ENCODE results near the gene FOXN3. TPM values are rescaled to one million over a fixed set of nuclear protein-coding genes. Genes with fewer than 3 reads are reported as not detected.

The FOXN3 gene
- total RNA-seq, 1 donor from 2014 or later = 31.8 TPM

- Histone ChIP-seq H3K4me3 (ENCODE audit: low read length in 3 of 3) (no peak overlapping the region), H3K9me3 (ENCODE audit: control insufficient read depth in 3 of 3, low read length in 3 of 3) (no peaks in the 10 kb centered on the region), H3K36me3 (ENCODE audit: control insufficient read depth in 3 of 3, insufficient read depth in 3 of 3, low read length in 3 of 3) (no peaks in the 10 kb centered on the region), H3K9ac (ENCODE audit: low read depth in 1 of 3, low read length in 3 of 3) (no peak overlapping the region), H3K27me3 (ENCODE audit: control insufficient read depth in 3 of 3, insufficient read depth in 3 of 3, low read length in 3 of 3) (no peaks in the 10 kb centered on the region), H3K27ac (ENCODE audit: low read depth, low read length) (no peak overlapping the region), H3K4me1 (ENCODE audit: control insufficient read depth in 3 of 3, insufficient read depth in 3 of 3, low read length in 3 of 3) (peaks cover 17 to 34% (median 30%) of the 10 kb centered on the region in 3 donors)
Observed at GRCh38 chr14:89232265-89233070, 184.6 kb downstream of the FOXN3 start.

- Histone ChIP-seq H3K9ac (ENCODE audit: low read depth in 1 of 3, low read length in 3 of 3) (no peak overlapping the region), H3K4me1 (ENCODE audit: control insufficient read depth in 3 of 3, insufficient read depth in 3 of 3, low read length in 3 of 3) (peaks cover 17 to 43% (median 34%) of the 10 kb centered on the region in 3 donors), H3K9me3 (ENCODE audit: control insufficient read depth in 3 of 3, low read length in 3 of 3) (no peaks in the 10 kb centered on the region), H3K36me3 (ENCODE audit: control insufficient read depth in 3 of 3, insufficient read depth in 3 of 3, low read length in 3 of 3) (no peaks in the 10 kb centered on the region), H3K27me3 (ENCODE audit: control insufficient read depth in 3 of 3, insufficient read depth in 3 of 3, low read length in 3 of 3) (no peaks in the 10 kb centered on the region), H3K27ac (ENCODE audit: low read depth, low read length) (peak overlapping the region; percentile 43), H3K4me3 (ENCODE audit: low read length in 3 of 3) (no peak overlapping the region)
Observed at GRCh38 chr14:89231426-89232113, 185.5 kb downstream of the FOXN3 start.

- Histone ChIP-seq H3K9me3 (ENCODE audit: control insufficient read depth in 3 of 3, low read length in 3 of 3) (no peaks in the 10 kb centered on the region), H3K27me3 (ENCODE audit: control insufficient read depth in 3 of 3, insufficient read depth in 3 of 3, low read length in 3 of 3) (no peaks in the 10 kb centered on the region), H3K9ac (ENCODE audit: low read depth in 1 of 3, low read length in 3 of 3) (peak overlapping the region in 2 of 3 donors; percentile 1 to 41), H3K4me3 (ENCODE audit: low read length in 3 of 3) (peak overlapping the region in 2 of 3 donors; percentile 7 to 8), H3K36me3 (ENCODE audit: control insufficient read depth in 3 of 3, insufficient read depth in 3 of 3, low read length in 3 of 3) (no peaks in the 10 kb centered on the region), H3K27ac (ENCODE audit: low read depth, low read length) (peak overlapping the region; percentile 78), H3K4me1 (ENCODE audit: control insufficient read depth in 3 of 3, insufficient read depth in 3 of 3, low read length in 3 of 3) (peaks cover 17 to 45% (median 37%) of the 10 kb centered on the region in 3 donors)
Observed at GRCh38 chr14:89228921-89229639, 188.0 kb downstream of the FOXN3 start.

GRCh38 chr14:89227496-89227836 lies 189.6 kb downstream of the FOXN3 start:
- H3K4me1 ChIP-seq (ENCODE audit: control insufficient read depth in 3 of 3, insufficient read depth in 3 of 3, low read length in 3 of 3) = peaks cover 17 to 45% (median 40%) of the 10 kb centered on the region in 3 donors
- H3K27me3 ChIP-seq (ENCODE audit: control insufficient read depth in 3 of 3, insufficient read depth in 3 of 3, low read length in 3 of 3) = no peaks in the 10 kb centered on the region
- peaks cover 0 to 2% (median 0%) of the 10 kb centered on the region in 3 donors for H3K36me3 ChIP-seq (ENCODE audit: control insufficient read depth in 3 of 3, insufficient read depth in 3 of 3, low read length in 3 of 3)
- H3K9me3 ChIP-seq (ENCODE audit: control insufficient read depth in 3 of 3, low read length in 3 of 3) = no peaks in the 10 kb centered on the region
- H3K9ac ChIP-seq (ENCODE audit: low read depth in 1 of 3, low read length in 3 of 3) = no peak overlapping the region
- H3K27ac ChIP-seq (ENCODE audit: low read depth, low read length) = no peak overlapping the region
- H3K4me3 ChIP-seq (ENCODE audit: low read length in 3 of 3) = no peak overlapping the region

- Histone ChIP-seq H3K36me3 (ENCODE audit: control insufficient read depth in 3 of 3, insufficient read depth in 3 of 3, low read length in 3 of 3) (peaks cover 0 to 2% (median 0%) of the 10 kb centered on the region in 3 donors), H3K9ac (ENCODE audit: low read depth in 1 of 3, low read length in 3 of 3) (no peak overlapping the region), H3K4me3 (ENCODE audit: low read length in 3 of 3) (no peak overlapping the region), H3K27me3 (ENCODE audit: control insufficient read depth in 3 of 3, insufficient read depth in 3 of 3, low read length in 3 of 3) (no peaks in the 10 kb centered on the region), H3K4me1 (ENCODE audit: control insufficient read depth in 3 of 3, insufficient read depth in 3 of 3, low read length in 3 of 3) (peaks cover 17 to 44% (median 39%) of the 10 kb centered on the region in 3 donors), H3K9me3 (ENCODE audit: control insufficient read depth in 3 of 3, low read length in 3 of 3) (no peaks in the 10 kb centered on the region), H3K27ac (ENCODE audit: low read depth, low read length) (peak overlapping the region; percentile 23)
Observed at GRCh38 chr14:89226801-89227495, 190.1 kb downstream of the FOXN3 start.

- H3K4me3 ChIP-seq (ENCODE audit: low read length in 3 of 3) = no peak overlapping the region
- no peak overlapping the region for H3K9ac ChIP-seq (ENCODE audit: low read depth in 1 of 3, low read length in 3 of 3)
- peaks cover 21 to 46% (median 41%) of the 10 kb centered on the region in 3 donors for H3K4me1 ChIP-seq (ENCODE audit: control insufficient read depth in 3 of 3, insufficient read depth in 3 of 3, low read length in 3 of 3)
- peaks cover 0 to 2% (median 0%) of the 10 kb centered on the region in 3 donors for H3K36me3 ChIP-seq (ENCODE audit: control insufficient read depth in 3 of 3, insufficient read depth in 3 of 3, low read length in 3 of 3)
- H3K27me3 ChIP-seq (ENCODE audit: control insufficient read depth in 3 of 3, insufficient read depth in 3 of 3, low read length in 3 of 3) = no peaks in the 10 kb centered on the region
- no peak overlapping the region for H3K27ac ChIP-seq (ENCODE audit: low read depth, low read length)
- H3K9me3 ChIP-seq (ENCODE audit: control insufficient read depth in 3 of 3, low read length in 3 of 3) = no peaks in the 10 kb centered on the region
Observed at GRCh38 chr14:89225607-89226006, 191.4 kb downstream of the FOXN3 start.

- Histone ChIP-seq H3K9ac (ENCODE audit: low read depth in 1 of 3, low read length in 3 of 3) (no peak overlapping the region), H3K4me1 (ENCODE audit: control insufficient read depth in 3 of 3, insufficient read depth in 3 of 3, low read length in 3 of 3) (peaks cover 8 to 22% (median 14%) of the 10 kb centered on the region in 3 donors), H3K4me3 (ENCODE audit: low read length in 3 of 3) (no peak overlapping the region), H3K27ac (ENCODE audit: low read depth, low read length) (no peak overlapping the region), H3K36me3 (ENCODE audit: control insufficient read depth in 3 of 3, insufficient read depth in 3 of 3, low read length in 3 of 3) (peaks cover 0 to 4% (median 2%) of the 10 kb centered on the region in 3 donors), H3K27me3 (ENCODE audit: control insufficient read depth in 3 of 3, insufficient read depth in 3 of 3, low read length in 3 of 3) (no peaks in the 10 kb centered on the region), H3K9me3 (ENCODE audit: control insufficient read depth in 3 of 3, low read length in 3 of 3) (no peaks in the 10 kb centered on the region)
Observed at GRCh38 chr14:89221109-89221810, 195.8 kb downstream of the FOXN3 start.

- H3K9me3 ChIP-seq (ENCODE audit: control insufficient read depth in 3 of 3, low read length in 3 of 3) = no peaks in the 10 kb centered on the region
- H3K4me1 ChIP-seq (ENCODE audit: control insufficient read depth in 3 of 3, insufficient read depth in 3 of 3, low read length in 3 of 3) = peaks cover 26 to 41% (median 31%) of the 10 kb centered on the region in 3 donors
- peaks cover 0 to 4% (median 2%) of the 10 kb centered on the region in 3 donors for H3K36me3 ChIP-seq (ENCODE audit: control insufficient read depth in 3 of 3, insufficient read depth in 3 of 3, low read length in 3 of 3)
- no peak overlapping the region for H3K27ac ChIP-seq (ENCODE audit: low read depth, low read length)
- no peak overlapping the region for H3K4me3 ChIP-seq (ENCODE audit: low read length in 3 of 3)
- no peak overlapping the region for H3K9ac ChIP-seq (ENCODE audit: low read depth in 1 of 3, low read length in 3 of 3)
- H3K27me3 ChIP-seq (ENCODE audit: control insufficient read depth in 3 of 3, insufficient read depth in 3 of 3, low read length in 3 of 3) = no peaks in the 10 kb centered on the region
Observed at GRCh38 chr14:89219051-89219450, 198.0 kb downstream of the FOXN3 start.

- no peak overlapping the region for H3K9ac ChIP-seq (ENCODE audit: low read depth in 1 of 3, low read length in 3 of 3)
- no peak overlapping the region for H3K4me3 ChIP-seq (ENCODE audit: low read length in 3 of 3)
- H3K36me3 ChIP-seq (ENCODE audit: control insufficient read depth in 3 of 3, insufficient read depth in 3 of 3, low read length in 3 of 3) = peaks cover 0 to 4% (median 0%) of the 10 kb centered on the region in 3 donors
- H3K9me3 ChIP-seq (ENCODE audit: control insufficient read depth in 3 of 3, low read length in 3 of 3) = no peaks in the 10 kb centered on the region
- H3K4me1 ChIP-seq (ENCODE audit: control insufficient read depth in 3 of 3, insufficient read depth in 3 of 3, low read length in 3 of 3) = peaks cover 26 to 40% (median 32%) of the 10 kb centered on the region in 3 donors
- no peak overlapping the region for H3K27ac ChIP-seq (ENCODE audit: low read depth, low read length)
- no peaks in the 10 kb centered on the region for H3K27me3 ChIP-seq (ENCODE audit: control insufficient read depth in 3 of 3, insufficient read depth in 3 of 3, low read length in 3 of 3)
Observed at GRCh38 chr14:89217891-89218290, 199.1 kb downstream of the FOXN3 start.
